ENCODE measurements around the gene DCHS2.

DCHS2 gene

GRCh38 chr4:154366956-154367355 is 124.6 kb downstream of the DCHS2 start:
- DNase-seq = no peak

- DNase-seq = no peak
These were observed 127.3 kb downstream of the DCHS2 start for GRCh38 chr4:154364066-154364845.

DNA sequence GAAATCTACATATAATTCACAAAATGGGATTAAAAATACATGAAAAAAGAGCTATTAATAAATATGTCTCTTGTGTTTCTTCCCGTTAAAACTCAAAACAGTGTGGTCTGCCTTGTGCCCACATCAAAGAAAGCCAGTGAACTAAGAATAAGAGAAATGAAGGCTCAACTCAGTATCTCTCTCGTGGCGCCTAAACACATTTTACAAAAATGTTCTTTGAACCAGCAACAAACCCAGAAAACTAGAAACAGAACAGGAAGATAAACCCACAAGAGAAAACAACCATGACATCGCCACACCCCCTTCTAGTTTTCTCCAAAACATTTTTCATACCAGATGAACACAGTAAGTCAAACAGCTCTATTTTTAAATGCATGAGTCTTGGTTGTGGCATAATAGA is 130.1 kb downstream of the DCHS2 start:
- DNase-seq = no peak

DNA sequence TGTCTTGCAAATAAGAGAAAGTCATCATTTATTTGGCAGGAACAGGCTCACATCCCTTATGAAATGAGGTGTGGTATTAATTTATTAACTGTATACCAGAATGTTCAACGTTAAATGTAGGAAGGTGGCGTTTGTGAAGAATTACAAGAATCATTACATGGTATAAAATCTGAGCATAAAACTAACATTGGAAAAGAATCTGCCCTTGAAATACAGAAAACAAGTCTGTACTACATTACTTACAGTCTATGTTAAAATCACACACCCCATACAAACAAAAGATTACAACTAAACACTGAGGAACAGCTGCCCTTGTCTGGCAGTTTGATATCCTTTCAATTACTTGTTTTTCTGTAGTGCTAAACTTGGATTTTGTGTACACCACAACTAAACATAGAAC is 131.1 kb downstream of the DCHS2 start:
- DNase-seq = no peak

- DNase-seq = no peak
These were observed 136.7 kb downstream of the DCHS2 start for GRCh38 chr4:154354883-154355282.

GRCh38 chr4:154349829-154350228 is 141.8 kb downstream of the DCHS2 start:
- DNase-seq = no peak

DNA sequence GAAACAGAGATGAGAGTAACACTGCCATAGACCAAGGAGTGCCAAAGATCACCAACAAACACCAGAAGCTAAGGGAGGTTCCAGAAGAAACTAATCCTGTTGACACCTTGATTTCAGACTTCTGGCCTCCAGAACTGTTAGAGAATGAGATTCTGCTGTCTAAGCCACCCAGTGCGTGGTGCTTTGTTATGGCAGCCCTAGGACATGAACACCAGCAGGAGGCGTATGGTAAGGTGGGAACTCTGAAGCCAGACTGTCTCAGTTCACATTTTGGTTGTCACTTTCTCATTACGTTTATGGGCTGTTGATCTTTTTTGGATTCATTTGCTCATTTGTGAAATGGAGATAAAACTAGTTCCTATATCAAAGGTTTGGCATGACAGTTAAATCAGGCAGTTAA is 142.9 kb downstream of the DCHS2 start:
- DNase-seq = no peak

GRCh38 chr4:154345359-154345758 is 146.2 kb downstream of the DCHS2 start:
- DNase-seq = no peak

- DNase-seq = no peak
These were observed 146.9 kb downstream of the DCHS2 start for GRCh38 chr4:154344686-154345085.

GRCh38 chr4:154343651-154344050 is 147.9 kb downstream of the DCHS2 start:
- no peak for DNase-seq

DNA sequence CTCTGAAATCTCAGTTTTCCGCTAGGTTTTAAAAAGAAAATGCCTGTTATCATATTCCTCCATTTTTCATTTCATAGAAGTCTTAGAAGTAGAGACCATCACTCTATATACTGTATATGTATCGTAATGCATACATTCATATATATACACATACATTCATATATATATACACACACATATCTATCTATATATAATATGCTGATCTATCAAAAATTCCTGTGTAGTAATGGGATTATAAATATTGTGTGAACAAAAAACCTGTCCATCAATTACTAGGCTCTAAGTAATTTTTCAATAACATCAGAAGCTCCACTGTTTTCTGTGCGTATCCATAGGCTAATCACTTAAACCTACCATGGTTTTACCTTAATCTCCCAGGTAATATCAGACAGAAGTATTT is 150.2 kb downstream of the DCHS2 start:
- no peak for DNase-seq

GRCh38 chr4:154335588-154335987 is 156.0 kb downstream of the DCHS2 start:
- no peak for DNase-seq

DNA sequence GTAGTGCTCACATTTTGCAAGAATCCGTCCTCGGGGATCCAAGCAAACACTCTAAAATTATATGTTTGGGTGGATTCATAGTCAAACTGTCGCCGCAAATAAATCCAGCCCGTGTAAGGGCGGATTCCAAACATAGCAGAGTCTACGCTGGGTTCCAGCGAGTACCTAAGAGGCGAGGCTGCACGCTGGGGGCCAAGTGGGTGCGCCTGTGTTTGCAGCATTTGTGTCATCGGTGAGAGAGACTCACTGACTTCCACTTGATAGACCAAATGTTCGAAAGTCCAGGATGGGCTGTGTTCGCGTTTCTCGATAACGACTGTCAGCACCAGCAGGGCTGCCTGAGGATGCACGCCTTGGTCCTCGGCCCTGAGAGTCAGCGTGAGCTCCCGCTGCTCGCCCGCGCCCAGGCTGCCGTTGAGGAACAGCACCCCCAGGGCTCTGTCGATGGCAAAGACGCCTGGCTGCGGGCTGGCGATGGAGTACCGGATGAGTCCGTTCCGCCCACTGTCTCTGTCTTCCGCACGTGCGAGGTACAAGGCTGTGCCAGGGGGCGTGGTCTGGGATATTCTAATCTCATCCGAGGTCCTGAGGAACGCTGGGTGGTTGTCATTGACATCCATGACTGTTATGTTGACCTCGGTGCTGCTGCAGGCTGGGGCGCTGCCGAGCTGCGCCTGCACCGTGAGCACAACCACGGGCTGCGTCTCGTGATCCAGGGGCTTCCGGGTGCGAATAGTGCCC is 158.7 kb downstream of the DCHS2 start:
- DNase-seq = peak; percentile 18

GRCh38 chr4:154329939-154330338 is 161.7 kb downstream of the DCHS2 start:
- DNase-seq = no peak

GRCh38 chr4:154329268-154329868 is 162.2 kb downstream of the DCHS2 start:
- no peak for DNase-seq

DNA sequence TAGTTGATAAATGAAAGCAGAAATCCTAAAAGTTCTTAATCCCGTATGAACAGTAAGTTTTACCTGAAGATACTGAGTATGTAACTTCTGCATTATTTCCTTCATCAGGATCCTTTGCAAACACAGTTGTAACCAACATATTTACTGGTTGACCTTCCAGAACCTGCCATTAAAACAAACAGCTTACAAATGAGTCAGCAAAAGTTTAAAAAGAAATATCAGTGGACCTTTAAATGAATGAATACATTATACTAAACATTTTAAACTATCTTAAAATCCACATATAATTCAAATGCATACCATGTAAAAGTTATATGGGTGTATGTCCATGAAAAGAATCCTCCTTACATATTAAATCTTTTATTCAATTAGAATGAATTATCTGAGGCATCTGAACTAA is 163.6 kb downstream of the DCHS2 start:
- DNase-seq = no peak

DNA sequence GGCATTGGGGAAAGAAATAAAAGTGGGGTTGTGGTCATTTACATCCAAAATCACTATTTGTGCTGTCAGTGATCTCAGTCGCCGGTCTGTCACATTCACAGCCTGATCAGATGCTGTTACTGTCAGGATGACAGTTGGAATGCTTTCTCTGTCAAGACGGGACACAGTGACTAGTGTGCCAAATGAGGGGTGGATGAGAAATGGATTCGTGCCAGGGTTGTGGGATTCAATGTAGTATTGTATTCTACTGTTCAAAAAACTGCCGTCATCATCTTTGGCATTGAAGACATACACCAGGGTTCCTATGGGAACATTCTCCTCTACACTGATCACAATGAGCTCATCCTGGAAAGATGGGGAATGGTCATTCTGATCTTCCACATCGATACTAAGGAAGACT is 171.1 kb downstream of the DCHS2 start:
- no peak for DNase-seq

- DNase-seq = no peak
These were observed 171.9 kb downstream of the DCHS2 start for GRCh38 chr4:154319736-154320135.

GRCh38 chr4:154317201-154317999 is 174.2 kb downstream of the DCHS2 start:
- DNase-seq = no peak

- no peak for DNase-seq
These were observed 175.9 kb downstream of the DCHS2 start for GRCh38 chr4:154315741-154316140.

DNA sequence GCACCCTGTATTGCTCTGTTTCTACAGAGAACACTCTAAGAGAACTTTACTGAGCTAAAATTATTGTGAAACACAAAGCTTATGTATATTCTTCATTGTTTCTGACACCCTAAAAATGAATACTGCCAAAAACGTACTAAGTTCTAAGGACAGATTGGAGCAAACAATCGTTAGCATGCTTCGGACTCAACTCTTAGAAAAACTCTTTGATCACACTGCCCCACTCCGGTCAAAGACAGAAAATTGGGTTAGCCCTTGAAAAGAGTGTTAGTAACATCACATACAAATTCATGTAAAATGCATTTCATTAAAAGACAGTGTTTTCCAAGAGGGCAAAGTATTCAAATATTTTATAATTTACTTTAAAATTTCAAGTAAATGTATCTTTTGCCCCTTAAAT is 177.4 kb downstream of the DCHS2 start:
- DNase-seq = no peak

DNA sequence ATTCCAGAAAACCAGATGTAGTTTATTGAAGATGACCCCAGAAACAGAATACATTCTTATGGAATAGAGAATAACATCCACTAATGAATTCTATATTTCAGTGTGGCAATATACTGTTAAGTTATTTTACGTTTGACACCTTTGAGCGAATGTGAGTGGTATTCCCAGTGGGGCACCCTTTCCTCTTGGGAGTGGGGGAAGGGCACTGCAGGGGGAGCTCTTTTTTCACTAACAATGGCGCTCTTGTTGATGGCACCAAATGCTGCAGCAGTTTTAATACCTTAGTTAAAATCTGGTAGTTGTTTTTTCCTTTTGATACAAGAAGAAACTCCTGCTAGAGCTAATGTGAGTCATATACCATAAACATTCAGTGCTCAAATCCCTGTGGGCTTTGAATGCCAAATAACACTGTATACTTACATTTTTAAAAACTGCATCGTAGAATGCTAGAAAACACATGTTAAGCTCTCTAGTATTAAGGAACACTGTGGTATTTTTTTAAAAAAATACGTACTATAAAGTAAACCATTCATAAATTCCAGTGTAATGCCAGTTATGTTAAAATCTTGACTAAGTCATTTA is 178.5 kb downstream of the DCHS2 start:
- DNase-seq = no peak

GRCh38 chr4:154312246-154312645 is 179.4 kb downstream of the DCHS2 start:
- DNase-seq = no peak
